ENCODE data around the gene SMYD5. TPM values are rescaled to one million over a fixed set of nuclear protein-coding genes. Genes with fewer than 3 reads are reported as not detected.

Gene SMYD5
- total and polyA plus RNA-seq, 2 donors (not counting 3 experiments of a cell fraction or from before 2014, with no cell fraction given): 16.2 to 31.7 TPM

GRCh38 chr2:73208258-73208657 is 5.8 kb upstream of the SMYD5 start:
- Histone ChIP-seq H3K4me3 (replicated peaks in 1 of 3; ENCODE audit: insufficient read depth in 1 of 3, low read depth in 1 of 3, low read length in 3 of 3) (no peak overlapping the region), H3K4me2 (ENCODE audit: insufficient read depth, low read length) (no peak overlapping the region), H3K4me1 (ENCODE audit: control insufficient read depth, extremely low read depth, insufficient read depth, low read length) (no peaks in the 10 kb centered on the region), H3K9me1 (replicated peaks; ENCODE audit: control insufficient read depth, extremely low read depth, insufficient read depth, low read length) (no peaks in the 10 kb centered on the region), H3K79me2 (ENCODE audit: control insufficient read depth, insufficient read depth, low read length) (no peaks in the 10 kb centered on the region), H3K27me3 (ENCODE audit: control insufficient read depth in 2 of 2, insufficient read depth in 2 of 2, low read length in 2 of 2) (peaks cover 19 to 22% of the 10 kb centered on the region in 2 experiments), H3K27ac (ENCODE audit: insufficient read depth, low read depth, low read length) (no peak overlapping the region), H2AFZ (ENCODE audit: low read depth, low read length) (no peak overlapping the region), H4K20me1 (replicated peaks; ENCODE audit: control insufficient read depth, extremely low read depth, insufficient read depth, low read length) (no peaks in the 10 kb centered on the region), H3K36me3 (ENCODE audit: control insufficient read depth in 2 of 2, extremely low read depth in 1 of 2, insufficient read depth in 2 of 2, low read length in 2 of 2) (no peaks in the 10 kb centered on the region), H3K9me3 (replicated peaks; ENCODE audit: control insufficient read depth, insufficient read depth, low read length) (no peaks in the 10 kb centered on the region), H3K9ac (replicated peaks; ENCODE audit: extremely low read depth, insufficient read depth, low read length) (no peak overlapping the region)
- no TSS peak for BruUV-seq (replicated peaks)
- FAIRE-seq (no peak), DNase-seq (ENCODE audit: low read depth, low spot score) (no peak)
- TF ChIP-seq MAX (IDR thresholded peaks at IDR 0.05; ENCODE audit: insufficient read depth, insufficient read length) (no peak), POLR2A (IDR thresholded peaks at IDR 0.05; ENCODE audit: low read depth, low read length) (no peak), EZH2 (IDR thresholded peaks at IDR 0.05; ENCODE audit: borderline replicate concordance, low read depth, low read length, severe bottlenecking) (no peak), POLR2AphosphoS5 (IDR thresholded peaks at IDR 0.05; ENCODE audit: insufficient read depth, low read depth, low read length) (no peak), FOS (IDR thresholded peaks at IDR 0.05; ENCODE audit: borderline replicate concordance, insufficient read depth, low read length) (no peak), MYC (IDR thresholded peaks at IDR 0.05; ENCODE audit: low read depth, low read length) (no peak), JUN (IDR thresholded peaks at IDR 0.05; ENCODE audit: borderline replicate concordance, insufficient read depth, insufficient read length, low read depth) (no peak)
- CTCF ChIA-PET: interaction anchor here (1.4 kb wide), 1 partner anchor 16 kb away, joined by 3 read pairs; no protein-coding TSS in a partner anchor
- dilution Hi-C loops (cut with MboI; ENCODE audit: extremely low pct_ligation_motif_present, low sequenced_read_pairs) (no loop called here), intact Hi-C loops (cut with micrococcal nuclease) (no loop called here)
- POLR2A ChIA-PET: no interaction called here

- no TSS peak for BruUV-seq (replicated peaks)
- dilution Hi-C loops (cut with MboI; ENCODE audit: extremely low pct_ligation_motif_present, low sequenced_read_pairs): no loop called here
- ChIA-PET CTCF (interaction anchor here (1.0 to 4.2 kb wide), 3 partner anchors 34 to 322 kb away, joined by 3 to 78 read pairs (median 17); no protein-coding TSS in a partner anchor), POLR2A (no interaction called here)
- TF ChIP-seq MYC (IDR thresholded peaks at IDR 0.05; ENCODE audit: low read depth, low read length) (no peak), MAX (IDR thresholded peaks at IDR 0.05; ENCODE audit: insufficient read depth, insufficient read length) (no peak), POLR2A (IDR thresholded peaks at IDR 0.05; ENCODE audit: low read depth, low read length) (no peak), GATA2 (IDR thresholded peaks at IDR 0.05; ENCODE audit: insufficient read depth, insufficient read length, low read depth, low read length) (no peak), FOS (IDR thresholded peaks at IDR 0.05; ENCODE audit: borderline replicate concordance, insufficient read depth, low read length) (no peak), EZH2 (IDR thresholded peaks at IDR 0.05; ENCODE audit: borderline replicate concordance, low read depth, low read length, severe bottlenecking) (no peak), CTCF (IDR thresholded peaks at IDR 0.05; ENCODE audit: extremely low read depth in 1 of 2, insufficient read depth in 1 of 2, low read depth in 1 of 2, low read length in 2 of 2) (no peak), JUN (IDR thresholded peaks at IDR 0.05; ENCODE audit: borderline replicate concordance, insufficient read depth, insufficient read length, low read depth) (no peak), POLR2AphosphoS5 (IDR thresholded peaks at IDR 0.05; ENCODE audit: insufficient read depth, low read depth, low read length) (no peak)
- Histone ChIP-seq H3K36me3 (ENCODE audit: control insufficient read depth in 2 of 2, extremely low read depth in 1 of 2, insufficient read depth in 2 of 2, low read length in 2 of 2) (no peaks in the 10 kb centered on the region), H2AFZ (ENCODE audit: low read depth, low read length) (no peak overlapping the region), H3K9me1 (replicated peaks; ENCODE audit: control insufficient read depth, extremely low read depth, insufficient read depth, low read length) (no peaks in the 10 kb centered on the region), H3K9ac (replicated peaks; ENCODE audit: extremely low read depth, insufficient read depth, low read length) (no peak overlapping the region), H3K4me1 (ENCODE audit: control insufficient read depth, extremely low read depth, insufficient read depth, low read length) (peaks cover 4% of the 10 kb centered on the region), H4K20me1 (replicated peaks; ENCODE audit: control insufficient read depth, extremely low read depth, insufficient read depth, low read length) (no peaks in the 10 kb centered on the region), H3K79me2 (ENCODE audit: control insufficient read depth, insufficient read depth, low read length) (peaks cover 6% of the 10 kb centered on the region), H3K4me3 (replicated peaks in 1 of 3; ENCODE audit: insufficient read depth in 1 of 3, low read depth in 1 of 3, low read length in 3 of 3) (no peak overlapping the region), H3K27ac (ENCODE audit: insufficient read depth, low read depth, low read length) (no peak overlapping the region), H3K4me2 (ENCODE audit: insufficient read depth, low read length) (no peak overlapping the region), H3K9me3 (replicated peaks; ENCODE audit: control insufficient read depth, insufficient read depth, low read length) (no peaks in the 10 kb centered on the region), H3K27me3 (ENCODE audit: control insufficient read depth in 2 of 2, insufficient read depth in 2 of 2, low read length in 2 of 2) (peaks cover 8 to 9% of the 10 kb centered on the region in 2 experiments)
- FAIRE-seq (no peak), DNase-seq (ENCODE audit: low read depth, low spot score) (no peak)
- intact Hi-C loops (cut with micrococcal nuclease): no loop called here
Observed at GRCh38 chr2:73210019-73210418, 4.0 kb upstream of the SMYD5 start.
